ENCODE data around the gene PSD2. TPM values are rescaled to one million over a fixed set of nuclear protein-coding genes. Genes with fewer than 3 reads are reported as not detected.
"Not testable (repeated sequence)": the region's sequence is repeated elsewhere in the genome, so short reads cannot be mapped to it uniquely, and the experiment has no call there.

PSD2 gene
- total RNA-seq, 3 donors from 2014 or later (not counting 1 experiment from before 2014, with no cell fraction given), result 1.3 to 2.5 (median 1.3) TPM

GRCh38 chr5:139789116-139789844 lies 6.3 kb upstream of the PSD2 start:
- Mint-ChIP-seq H3K4me1 (no peaks in the 10 kb centered on the region), H3K27ac (no peak overlapping the region), H3K9me3 (no peaks in the 10 kb centered on the region), H3K27me3 (ENCODE audit: low read depth in 2 of 2) (peaks cover 16 to 32% of the 10 kb centered on the region in 2 donors), H3K36me3 (no peaks in the 10 kb centered on the region), H3K4me3 (peak overlapping the region; percentile 72)
- TF ChIP-seq, protein P1, sequence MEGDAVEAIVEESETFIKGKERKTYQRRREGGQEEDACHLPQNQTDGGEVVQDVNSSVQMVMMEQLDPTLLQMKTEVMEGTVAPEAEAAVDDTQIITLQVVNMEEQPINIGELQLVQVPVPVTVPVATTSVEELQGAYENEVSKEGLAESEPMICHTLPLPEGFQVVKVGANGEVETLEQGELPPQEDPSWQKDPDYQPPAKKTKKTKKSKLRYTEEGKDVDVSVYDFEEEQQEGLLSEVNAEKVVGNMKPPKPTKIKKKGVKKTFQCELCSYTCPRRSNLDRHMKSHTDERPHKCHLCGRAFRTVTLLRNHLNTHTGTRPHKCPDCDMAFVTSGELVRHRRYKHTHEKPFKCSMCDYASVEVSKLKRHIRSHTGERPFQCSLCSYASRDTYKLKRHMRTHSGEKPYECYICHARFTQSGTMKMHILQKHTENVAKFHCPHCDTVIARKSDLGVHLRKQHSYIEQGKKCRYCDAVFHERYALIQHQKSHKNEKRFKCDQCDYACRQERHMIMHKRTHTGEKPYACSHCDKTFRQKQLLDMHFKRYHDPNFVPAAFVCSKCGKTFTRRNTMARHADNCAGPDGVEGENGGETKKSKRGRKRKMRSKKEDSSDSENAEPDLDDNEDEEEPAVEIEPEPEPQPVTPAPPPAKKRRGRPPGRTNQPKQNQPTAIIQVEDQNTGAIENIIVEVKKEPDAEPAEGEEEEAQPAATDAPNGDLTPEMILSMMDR (IDR thresholded peaks at IDR 0.05), result no peak
- Histone ChIP-seq H3K36me3 (ENCODE audit: control insufficient read depth, insufficient read depth, low read length) (no peaks in the 10 kb centered on the region), H3K4me3 (ENCODE audit: low read length) (no peak overlapping the region), H3K4me1 (ENCODE audit: control insufficient read depth, insufficient read depth, low read length) (peaks cover 16% of the 10 kb centered on the region), H3K27me3 (ENCODE audit: control insufficient read depth, insufficient read depth, low read length) (peaks cover 7% of the 10 kb centered on the region), H3K27ac (ENCODE audit: low read length) (no peak overlapping the region), H3K9me3 (ENCODE audit: control insufficient read depth, insufficient read depth, low read length) (no peaks in the 10 kb centered on the region)
- 94% methylated on average over 12 of the region's 12 CpGs for WGBS (ENCODE audit: insufficient coverage)
- intact Hi-C loops (cut with micrococcal nuclease), result loop anchor here (5.0 kb wide), 2 partner anchors 58 to 368 kb away; no protein-coding TSS in a partner anchor
- ATAC-seq (no peak), DNase-seq (no peak)

- H3K36me3 Mint-ChIP-seq, result no peaks in the 10 kb centered on the region
- no peak overlapping the region for H3K27ac Mint-ChIP-seq
- WGBS (ENCODE audit: insufficient coverage), result 87% methylated on average over 12 of the region's 12 CpGs
- no peaks in the 10 kb centered on the region for H3K36me3 ChIP-seq (ENCODE audit: control insufficient read depth, insufficient read depth, low read length)
- DNase-seq, result no peak
- H3K27me3 ChIP-seq (ENCODE audit: control insufficient read depth, insufficient read depth, low read length), result peaks cover 13% of the 10 kb centered on the region
- no peak overlapping the region for H3K4me3 Mint-ChIP-seq
- peaks cover 0 to 1% of the 10 kb centered on the region in 2 donors for H3K4me1 Mint-ChIP-seq
- intact Hi-C loops (cut with micrococcal nuclease), result loop anchor here (5.0 kb wide), 2 partner anchors 57 to 367 kb away; no protein-coding TSS in a partner anchor
- no peaks in the 10 kb centered on the region for H3K9me3 Mint-ChIP-seq
- H3K4me1 ChIP-seq (ENCODE audit: control insufficient read depth, insufficient read depth, low read length), result peaks cover 16% of the 10 kb centered on the region
- no peaks in the 10 kb centered on the region for H3K9me3 ChIP-seq (ENCODE audit: control insufficient read depth, insufficient read depth, low read length)
- H3K4me3 ChIP-seq (ENCODE audit: low read length), result no peak overlapping the region
- TF ChIP-seq, protein P1 (IDR thresholded peaks at IDR 0.05), result no peak
- peaks cover 22 to 34% of the 10 kb centered on the region in 2 donors for H3K27me3 Mint-ChIP-seq (ENCODE audit: low read depth in 2 of 2)
- no peak for ATAC-seq
- no peak overlapping the region for H3K27ac ChIP-seq (ENCODE audit: low read length)
Measured at GRCh38 chr5:139789845-139790189, 5.8 kb upstream of the PSD2 start.

DNA sequence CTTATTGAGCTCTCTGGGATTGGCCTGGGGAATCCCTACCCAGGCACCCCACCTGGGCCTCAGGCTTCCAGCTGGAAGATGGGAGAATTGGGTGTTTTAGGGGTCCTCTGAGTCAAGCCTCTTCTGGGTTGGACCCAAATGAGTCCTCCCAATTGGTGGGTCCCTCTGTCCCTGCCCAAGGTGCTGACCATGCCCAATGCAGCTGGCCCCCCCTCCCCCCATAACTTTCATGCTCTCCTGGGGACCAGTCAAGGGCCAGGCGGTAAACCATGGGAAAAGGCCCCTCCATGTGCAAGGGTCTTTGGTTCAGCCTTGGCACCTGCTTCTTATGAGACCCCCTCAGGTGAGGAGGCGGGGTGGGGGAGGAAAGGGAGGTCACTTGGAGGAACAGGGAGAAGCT lies 3.4 kb upstream of the PSD2 start:
- ATAC-seq, result no peak
- Histone ChIP-seq H3K36me3 (ENCODE audit: control insufficient read depth, insufficient read depth, low read length) (no peaks in the 10 kb centered on the region), H3K27ac (ENCODE audit: low read length) (no peak overlapping the region), H3K27me3 (ENCODE audit: control insufficient read depth, insufficient read depth, low read length) (peaks cover 30% of the 10 kb centered on the region), H3K4me1 (ENCODE audit: control insufficient read depth, insufficient read depth, low read length) (peaks cover 25% of the 10 kb centered on the region), H3K4me3 (ENCODE audit: low read length) (no peak overlapping the region), H3K9me3 (ENCODE audit: control insufficient read depth, insufficient read depth, low read length) (no peaks in the 10 kb centered on the region)
- Mint-ChIP-seq H3K27ac (no peak overlapping the region), H3K4me1 (peaks cover 0 to 6% of the 10 kb centered on the region in 2 donors), H3K27me3 (ENCODE audit: low read depth in 2 of 2) (peaks cover 18 to 42% of the 10 kb centered on the region in 2 donors), H3K4me3 (no peak overlapping the region), H3K9me3 (no peaks in the 10 kb centered on the region), H3K36me3 (no peaks in the 10 kb centered on the region)
- no peak for DNase-seq
- intact Hi-C loops (cut with micrococcal nuclease), result no loop called here
- whole genome bisulfite sequencing (ENCODE audit: insufficient coverage), result 86% methylated on average over 2 of the region's 2 CpGs
- TF ChIP-seq, protein P1 (IDR thresholded peaks at IDR 0.05), result no peak

DNA sequence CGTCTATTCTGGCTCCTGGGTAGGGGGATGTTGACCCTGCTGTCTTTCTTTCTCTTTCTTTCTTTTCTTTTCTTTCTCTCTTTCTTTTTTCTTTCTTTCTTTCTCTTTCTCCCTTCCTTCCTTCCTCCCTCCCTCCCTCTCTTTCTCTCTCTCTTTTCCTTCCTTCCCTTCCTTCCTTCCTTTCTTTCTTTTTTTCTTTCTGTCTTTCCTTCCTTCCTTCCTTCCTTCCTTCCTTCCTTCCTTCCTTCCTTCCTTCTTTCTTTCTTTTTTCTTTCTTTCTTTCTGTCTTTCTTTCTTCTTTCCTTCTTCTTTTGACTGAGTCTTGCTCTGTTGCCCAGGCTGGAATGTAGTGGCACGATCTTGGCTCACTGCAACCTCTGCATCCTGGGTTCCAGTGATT lies 3.0 kb upstream of the PSD2 start:
- H3K36me3 ChIP-seq (ENCODE audit: control insufficient read depth, insufficient read depth, low read length); DNase-seq; H3K9me3 ChIP-seq (ENCODE audit: control insufficient read depth, insufficient read depth, low read length); H3K9me3 Mint-ChIP-seq; H3K27ac Mint-ChIP-seq; intact Hi-C loops (cut with micrococcal nuclease); H3K4me3 ChIP-seq (ENCODE audit: low read length); H3K4me3 Mint-ChIP-seq; ATAC-seq; H3K4me1 Mint-ChIP-seq; H3K27ac ChIP-seq (ENCODE audit: low read length); H3K36me3 Mint-ChIP-seq: not testable (repeated sequence)
- peaks cover 22 to 46% of the 10 kb centered on the region in 2 donors for H3K27me3 Mint-ChIP-seq (ENCODE audit: low read depth in 2 of 2)
- WGBS (ENCODE audit: insufficient coverage), result 77% methylated on average over 1 of the region's 2 CpGs
- Histone ChIP-seq H3K4me1 (ENCODE audit: control insufficient read depth, insufficient read depth, low read length) (peaks cover 20% of the 10 kb centered on the region), H3K27me3 (ENCODE audit: control insufficient read depth, insufficient read depth, low read length) (peaks cover 34% of the 10 kb centered on the region)
